Smooth muscle cell (in vitro differentiated cells): ENCODE measurements around the gene C6orf89. TPM values are rescaled to one million over a fixed set of nuclear protein-coding genes. Genes with fewer than 3 reads are reported as not detected.

Source experiments
- DNase-seq: peaks from one replicate; lab custom pipeline; 2025; ENCODE audit not compliant: unreplicated experiment; lab: John Stamatoyannopoulos, UW
- H2AFZ ChIP-seq: fragments of 200-600 bp; sonication (generic); 2 replicates; pipeline ENCODE4 v1.6.0; 2016; ENCODE audit warnings: antibody characterized with exemption, low read depth, mild to moderate bottlenecking
- H3F3A ChIP-seq: fragments of 200-600 bp; sonication (generic); 2 replicates; pipeline ENCODE4 v1.6.0; 2017; ENCODE audit warnings: antibody characterized with exemption, low read depth
- H3K27ac ChIP-seq: fragments of 200-600 bp; sonication (generic); 2 replicates; pipeline ENCODE4 v1.5.1; 2016; ENCODE audit warnings: low read depth, mild to moderate bottlenecking
- H3K27me3 ChIP-seq: fragments of 200-600 bp; sonication (generic); 2 replicates; pipeline ENCODE4 v1.6.1; 2016; ENCODE audit warnings: low read depth, mild to moderate bottlenecking
- H3K36me3 ChIP-seq: fragments of 200-600 bp; sonication (generic); 2 replicates; pipeline ENCODE4 v1.5.1; 2016; ENCODE audit warnings: low read depth
- H3K4me1 ChIP-seq: fragments of 200-600 bp; sonication (generic); 2 replicates; pipeline ENCODE4 v1.5.1; 2016; ENCODE audit warnings: low read depth
- H3K4me2 ChIP-seq: fragments of 200-600 bp; sonication (generic); 2 replicates; pipeline ENCODE4 v1.6.0; 2016; ENCODE audit warnings: mild to moderate bottlenecking
- H3K4me3 ChIP-seq: fragments of 200-600 bp; sonication (generic); 2 replicates; pipeline ENCODE4 v1.5.1; 2016; ENCODE audit warnings: mild to moderate bottlenecking
- H3K79me2 ChIP-seq: fragments of 200-600 bp; sonication (generic); 2 replicates; pipeline ENCODE4 v1.6.0; 2016; ENCODE audit warnings: low read depth, mild to moderate bottlenecking
- H3K9ac ChIP-seq: fragments of 200-600 bp; sonication (generic); 2 replicates; pipeline ENCODE4 v1.6.0; 2016; ENCODE audit warnings: low read depth
- H3K9me3 ChIP-seq: fragments of 200-600 bp; sonication (generic); replicated peaks from 2 replicates; pipeline ENCODE4 v1.5.1; 2016; ENCODE audit warnings: low read depth
- H4K20me1 ChIP-seq: fragments of 200-600 bp; sonication (generic); 2 replicates; pipeline ENCODE4 v1.6.0; 2016; ENCODE audit warnings: low read depth
- CTCF ChIP-seq: fragments of 200-600 bp; sonication (generic); IDR thresholded peaks from 2 replicates; pipeline ENCODE4 v1.5.1; 2017; ENCODE audit warnings: borderline replicate concordance, mild to moderate bottlenecking, antibody characterized with exemption; ENCODE audit not compliant: insufficient read depth, poor library complexity, severe bottlenecking
- WGBS: methylation state at CpG from one replicate; pipeline ENCODE4 v1.1.7; 2016; ENCODE audit warnings: low lambda C conversion rate; 5-methylcytosine and 5-hydroxymethylcytosine counted together
- polyA plus RNA-seq: library from polyadenylated mRNA; unstranded; fragments of >200 nt; fragmentation: Nextera tagmentation; extraction: Ambion mirVana; gene quantifications from 2 replicates; pipeline ENCODE4 v1.2.1, GENCODE V29; 2016
- total RNA-seq: library from RNA; depleted of rRNA; stranded (reverse); fragments of >200 nt; gene quantifications from 2 replicates; pipeline ENCODE4 v1.2.3, GENCODE V29; 2014

The C6orf89 gene
- total and polyA plus RNA-seq, 2 experiments from 2014 or later: 44.6 to 45.7 TPM

GRCh38 chr6:36858407-36858981, 27.3 kb upstream of the C6orf89 start:
- WGBS: 64% methylated on average over 6 of the region's 6 CpGs

GRCh38 chr6:36860126-36860525, 25.6 kb upstream of the C6orf89 start:
- H3K27me3 ChIP-seq: no peaks in the 10 kb centered on the region
- 93% methylated on average over 7 of the region's 7 CpGs for WGBS
- H3K9ac ChIP-seq: no peak overlapping the region
- H3K4me3 ChIP-seq: no peak overlapping the region
- H3F3A ChIP-seq: no peaks in the 10 kb centered on the region
- H3K27ac ChIP-seq: no peak overlapping the region
- H3K79me2 ChIP-seq: peaks cover 12% of the 10 kb centered on the region
- H4K20me1 ChIP-seq: no peaks in the 10 kb centered on the region
- H3K4me1 ChIP-seq: peaks cover 6% of the 10 kb centered on the region
- DNase-seq: no peak
- H3K9me3 ChIP-seq: no peaks in the 10 kb centered on the region
- no peaks in the 10 kb centered on the region for H3K36me3 ChIP-seq
- no peak for TF ChIP-seq CTCF
- H2AFZ ChIP-seq: no peak overlapping the region
- H3K4me2 ChIP-seq: no peak overlapping the region

More at GRCh38 chr6:36858407-36858981, 27.3 kb upstream of the C6orf89 start:
- H3K27ac ChIP-seq: no peak overlapping the region
- H3K9me3 ChIP-seq: no peaks in the 10 kb centered on the region
- DNase-seq: no peak
- no peak overlapping the region for H3K9ac ChIP-seq
- H3K36me3 ChIP-seq: no peaks in the 10 kb centered on the region
- peaks cover under 1% of the 10 kb centered on the region for H3K79me2 ChIP-seq
- H3K4me2 ChIP-seq: no peak overlapping the region
- H3K4me1 ChIP-seq: no peaks in the 10 kb centered on the region
- no peaks in the 10 kb centered on the region for H3K27me3 ChIP-seq
- no peaks in the 10 kb centered on the region for H4K20me1 ChIP-seq
- no peak for TF ChIP-seq CTCF
- H3F3A ChIP-seq: no peaks in the 10 kb centered on the region
- H2AFZ ChIP-seq: no peak overlapping the region
- no peak overlapping the region for H3K4me3 ChIP-seq

GRCh38 chr6:36862164-36862847, 23.4 kb upstream of the C6orf89 start:
- Histone ChIP-seq H3K9ac (no peak overlapping the region), H3K9me3 (no peaks in the 10 kb centered on the region), H3K27ac (peak overlapping the region; percentile 47), H3K27me3 (no peaks in the 10 kb centered on the region), H3K4me2 (no peak overlapping the region), H3K4me1 (peaks cover 6% of the 10 kb centered on the region), H3K79me2 (peaks cover 31% of the 10 kb centered on the region), H4K20me1 (peaks cover 9% of the 10 kb centered on the region), H3K36me3 (no peaks in the 10 kb centered on the region), H2AFZ (no peak overlapping the region), H3K4me3 (no peak overlapping the region), H3F3A (no peaks in the 10 kb centered on the region)
- no peak for TF ChIP-seq CTCF
- no peak for DNase-seq
- WGBS: 88% methylated on average over 8 of the region's 8 CpGs
